ENCODE data around the gene FGF22. TPM values are rescaled to one million over a fixed set of nuclear protein-coding genes. Genes with fewer than 3 reads are reported as not detected.

FGF22 gene
- polyA plus RNA-seq, 1 donor from 2014 or later = 0.48 TPM

- no peak overlapping the region for H3K4me2 ChIP-seq (ENCODE audit: low read length)
- no peak overlapping the region for H2AFZ ChIP-seq (ENCODE audit: low read depth, low read length)
- H3K27me3 ChIP-seq (ENCODE audit: insufficient read depth, low read depth, low read length) = no peaks in the 10 kb centered on the region
- H4K20me1 ChIP-seq (ENCODE audit: insufficient read depth) = no peaks in the 10 kb centered on the region
- H3K9me2 ChIP-seq (ENCODE audit: insufficient read depth, low read length) = no peaks in the 10 kb centered on the region
- no peak overlapping the region for H3K9ac ChIP-seq (ENCODE audit: low read length)
- no peaks in the 10 kb centered on the region for H3F3A ChIP-seq (ENCODE audit: insufficient read depth, low read length, poor library complexity, severe bottlenecking)
- H3K79me2 ChIP-seq (replicated peaks; ENCODE audit: insufficient read depth, low read length) = no peaks in the 10 kb centered on the region
- H3K27ac ChIP-seq (ENCODE audit: low read length) = no peak overlapping the region
- H3K36me3 ChIP-seq (ENCODE audit: insufficient read depth, low read length) = no peaks in the 10 kb centered on the region
- TF ChIP-seq POLR2AphosphoS5 (IDR thresholded peaks at IDR 0.05) (no peak), REST (IDR thresholded peaks at IDR 0.05; ENCODE audit: borderline replicate concordance) (no peak), SMC3 (conservative IDR thresholded peaks at IDR 0.05; ENCODE audit: poor library complexity) (no peak), TAF1 (IDR thresholded peaks at IDR 0.05; ENCODE audit: low read depth) (no peak), MXI1 (conservative IDR thresholded peaks at IDR 0.05; ENCODE audit: poor library complexity, severe bottlenecking) (no peak), EP300 (conservative IDR thresholded peaks at IDR 0.05; ENCODE audit: poor library complexity, severe bottlenecking) (no peak), RAD21 (conservative IDR thresholded peaks at IDR 0.05) (no peak), CTCF (IDR thresholded peaks at IDR 0.05; ENCODE audit: poor library complexity, severe bottlenecking) (no peak), EZH2 (IDR thresholded peaks at IDR 0.05; ENCODE audit: borderline replicate concordance, insufficient read depth, low read length, poor library complexity, severe bottlenecking) (no peak)
- H3K9me3 ChIP-seq (ENCODE audit: low read length) = no peaks in the 10 kb centered on the region
- H3K4me3 ChIP-seq (ENCODE audit: low read length) = no peak overlapping the region
Measured at GRCh38 chr19:612941-613340, 26.7 kb upstream of the FGF22 start.

GRCh38 chr19:613732-614567 is 25.7 kb upstream of the FGF22 start:
- no peak overlapping the region for H3K4me2 ChIP-seq (ENCODE audit: low read length)
- no peaks in the 10 kb centered on the region for H3K36me3 ChIP-seq (ENCODE audit: insufficient read depth, low read length)
- H3K79me2 ChIP-seq (replicated peaks; ENCODE audit: insufficient read depth, low read length) = no peaks in the 10 kb centered on the region
- H4K20me1 ChIP-seq (ENCODE audit: insufficient read depth) = no peaks in the 10 kb centered on the region
- TF ChIP-seq REST (IDR thresholded peaks at IDR 0.05; ENCODE audit: borderline replicate concordance) (no peak), CTCF (IDR thresholded peaks at IDR 0.05; ENCODE audit: poor library complexity, severe bottlenecking) (no peak), SMC3 (conservative IDR thresholded peaks at IDR 0.05; ENCODE audit: poor library complexity) (no peak), EP300 (conservative IDR thresholded peaks at IDR 0.05; ENCODE audit: poor library complexity, severe bottlenecking) (no peak), MXI1 (conservative IDR thresholded peaks at IDR 0.05; ENCODE audit: poor library complexity, severe bottlenecking) (no peak), RAD21 (conservative IDR thresholded peaks at IDR 0.05) (no peak), EZH2 (IDR thresholded peaks at IDR 0.05; ENCODE audit: borderline replicate concordance, insufficient read depth, low read length, poor library complexity, severe bottlenecking) (no peak), TAF1 (IDR thresholded peaks at IDR 0.05; ENCODE audit: low read depth) (no peak), POLR2AphosphoS5 (IDR thresholded peaks at IDR 0.05) (no peak)
- H3K4me3 ChIP-seq (ENCODE audit: low read length) = no peak overlapping the region
- H3K9me2 ChIP-seq (ENCODE audit: insufficient read depth, low read length) = no peaks in the 10 kb centered on the region
- H3K27ac ChIP-seq (ENCODE audit: low read length) = no peak overlapping the region
- no peak overlapping the region for H2AFZ ChIP-seq (ENCODE audit: low read depth, low read length)
- no peaks in the 10 kb centered on the region for H3K9me3 ChIP-seq (ENCODE audit: low read length)
- no peaks in the 10 kb centered on the region for H3F3A ChIP-seq (ENCODE audit: insufficient read depth, low read length, poor library complexity, severe bottlenecking)
- H3K27me3 ChIP-seq (ENCODE audit: insufficient read depth, low read depth, low read length) = no peaks in the 10 kb centered on the region
- H3K9ac ChIP-seq (ENCODE audit: low read length) = no peak overlapping the region
